HUES48 (cell line): ENCODE measurements around the gene FAM222A.

ENCODE experiments used
- H3K27ac ChIP-seq: one replicate; pipeline ENCODE4 v1.7.0; 2013; ENCODE audit warnings: low read depth, low read length, inconsistent platforms
- H3K27me3 ChIP-seq: 2 replicates; pipeline ENCODE4 v1.6.1; 2013; ENCODE audit warnings: mild to moderate bottlenecking, low read length; ENCODE audit not compliant: control insufficient read depth, insufficient read depth
- H3K36me3 ChIP-seq: 2 replicates; pipeline ENCODE4 v1.6.1; 2013; ENCODE audit warnings: low read length; ENCODE audit not compliant: control insufficient read depth, insufficient read depth
- H3K4me1 ChIP-seq: 2 replicates; pipeline ENCODE4 v1.6.1; 2013; ENCODE audit warnings: mild to moderate bottlenecking, low read length; ENCODE audit not compliant: control insufficient read depth, insufficient read depth
- H3K4me3 ChIP-seq: 2 replicates; pipeline ENCODE4 v1.5.1; 2013; ENCODE audit warnings: mild to moderate bottlenecking, low read depth, low read length
- H3K9ac ChIP-seq: 2 replicates; pipeline ENCODE4 v1.6.1; 2013; ENCODE audit warnings: mild to moderate bottlenecking, low read depth, low read length, moderate library complexity
- H3K9me3 ChIP-seq: 2 replicates; pipeline ENCODE4 v1.6.1; 2013; ENCODE audit warnings: low read length; ENCODE audit not compliant: control insufficient read depth, insufficient read depth

The FAM222A gene

GRCh38 chr12:109797905-109798669 is 84.5 kb downstream of the FAM222A start:
- no peaks in the 10 kb centered on the region for H3K27me3 ChIP-seq
- H3K4me1 ChIP-seq: no peaks in the 10 kb centered on the region
- no peak overlapping the region for H3K27ac ChIP-seq
- no peak overlapping the region for H3K4me3 ChIP-seq
- no peak overlapping the region for H3K9ac ChIP-seq
- H3K9me3 ChIP-seq: no peaks in the 10 kb centered on the region
- H3K36me3 ChIP-seq: no peaks in the 10 kb centered on the region

DNA sequence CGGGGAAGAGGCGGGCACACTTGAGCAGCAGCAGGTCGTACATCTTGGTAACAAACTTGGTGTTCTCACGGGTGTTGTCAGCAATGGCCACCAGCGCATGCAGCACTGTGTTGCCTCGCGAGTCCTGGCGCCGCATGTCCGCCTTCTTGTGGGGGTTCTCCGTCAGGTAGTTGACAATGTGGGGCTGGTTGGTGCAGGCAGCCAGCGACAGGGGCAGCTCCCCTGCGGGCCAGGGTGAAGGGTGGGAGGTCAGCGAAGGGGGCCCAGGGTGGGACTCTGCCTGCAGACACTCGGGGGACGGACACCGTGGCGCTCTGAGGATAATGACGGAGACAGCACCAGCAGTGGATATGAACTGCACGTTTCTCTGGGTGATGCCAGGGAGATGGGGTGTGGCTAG is 85.1 kb downstream of the FAM222A start:
- H3K4me3 ChIP-seq: no peak overlapping the region
- H3K27ac ChIP-seq: no peak overlapping the region
- H3K9ac ChIP-seq: no peak overlapping the region
- no peaks in the 10 kb centered on the region for H3K36me3 ChIP-seq
- H3K9me3 ChIP-seq: no peaks in the 10 kb centered on the region
- no peaks in the 10 kb centered on the region for H3K27me3 ChIP-seq
- H3K4me1 ChIP-seq: no peaks in the 10 kb centered on the region

DNA sequence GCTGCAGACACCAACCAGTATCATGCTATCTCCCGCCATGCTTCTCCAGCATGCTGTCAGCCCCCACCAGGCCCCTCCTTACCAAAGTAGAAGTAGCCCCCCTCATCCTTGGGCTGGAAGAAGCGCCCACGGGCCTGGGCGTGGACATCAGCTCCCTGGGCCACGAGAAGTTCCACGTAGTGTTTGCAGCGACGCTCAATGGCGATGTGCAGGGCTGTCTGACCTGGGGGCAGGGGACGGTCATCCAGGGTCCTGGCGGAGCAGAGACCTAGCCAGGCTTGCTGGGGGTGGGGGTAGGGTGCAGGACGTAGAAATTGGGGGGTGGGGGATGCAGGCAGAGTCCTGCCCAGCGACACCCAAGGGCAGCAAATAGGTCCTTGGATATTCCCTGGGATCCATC is 86.9 kb downstream of the FAM222A start:
- H3K36me3 ChIP-seq: no peaks in the 10 kb centered on the region
- no peaks in the 10 kb centered on the region for H3K27me3 ChIP-seq
- no peak overlapping the region for H3K4me3 ChIP-seq
- H3K27ac ChIP-seq: no peak overlapping the region
- H3K9me3 ChIP-seq: no peaks in the 10 kb centered on the region
- H3K9ac ChIP-seq: no peak overlapping the region
- no peaks in the 10 kb centered on the region for H3K4me1 ChIP-seq

DNA sequence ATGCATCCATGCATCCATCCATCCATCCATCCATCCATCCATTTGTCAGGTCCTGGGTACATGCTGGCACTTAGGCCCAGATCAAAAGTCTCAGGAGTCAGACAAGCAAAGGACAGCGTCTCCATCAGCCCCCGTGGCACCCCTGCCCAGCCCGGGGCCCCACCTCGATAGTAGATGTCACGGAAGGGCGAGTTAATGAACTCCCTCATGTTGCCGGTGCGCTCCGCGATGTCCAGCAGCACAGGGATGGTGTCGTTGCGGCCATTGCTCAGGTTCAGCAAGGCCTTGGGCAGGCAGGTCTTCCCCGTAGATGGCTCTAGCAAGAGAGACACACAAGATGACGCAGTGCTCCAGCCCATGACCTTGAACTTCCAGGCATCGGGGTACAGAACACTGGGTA is 89.2 kb downstream of the FAM222A start:
- H3K9me3 ChIP-seq: no peaks in the 10 kb centered on the region
- no peak overlapping the region for H3K27ac ChIP-seq
- no peaks in the 10 kb centered on the region for H3K27me3 ChIP-seq
- no peak overlapping the region for H3K4me3 ChIP-seq
- no peaks in the 10 kb centered on the region for H3K4me1 ChIP-seq
- H3K9ac ChIP-seq: no peak overlapping the region
- H3K36me3 ChIP-seq: no peaks in the 10 kb centered on the region

- Histone ChIP-seq H3K36me3 (no peaks in the 10 kb centered on the region), H3K27ac (no peak overlapping the region), H3K27me3 (no peaks in the 10 kb centered on the region), H3K9me3 (no peaks in the 10 kb centered on the region), H3K4me3 (no peak overlapping the region), H3K4me1 (no peaks in the 10 kb centered on the region), H3K9ac (no peak overlapping the region)
Measured at GRCh38 chr12:109803678-109804077, 90.1 kb downstream of the FAM222A start.

DNA sequence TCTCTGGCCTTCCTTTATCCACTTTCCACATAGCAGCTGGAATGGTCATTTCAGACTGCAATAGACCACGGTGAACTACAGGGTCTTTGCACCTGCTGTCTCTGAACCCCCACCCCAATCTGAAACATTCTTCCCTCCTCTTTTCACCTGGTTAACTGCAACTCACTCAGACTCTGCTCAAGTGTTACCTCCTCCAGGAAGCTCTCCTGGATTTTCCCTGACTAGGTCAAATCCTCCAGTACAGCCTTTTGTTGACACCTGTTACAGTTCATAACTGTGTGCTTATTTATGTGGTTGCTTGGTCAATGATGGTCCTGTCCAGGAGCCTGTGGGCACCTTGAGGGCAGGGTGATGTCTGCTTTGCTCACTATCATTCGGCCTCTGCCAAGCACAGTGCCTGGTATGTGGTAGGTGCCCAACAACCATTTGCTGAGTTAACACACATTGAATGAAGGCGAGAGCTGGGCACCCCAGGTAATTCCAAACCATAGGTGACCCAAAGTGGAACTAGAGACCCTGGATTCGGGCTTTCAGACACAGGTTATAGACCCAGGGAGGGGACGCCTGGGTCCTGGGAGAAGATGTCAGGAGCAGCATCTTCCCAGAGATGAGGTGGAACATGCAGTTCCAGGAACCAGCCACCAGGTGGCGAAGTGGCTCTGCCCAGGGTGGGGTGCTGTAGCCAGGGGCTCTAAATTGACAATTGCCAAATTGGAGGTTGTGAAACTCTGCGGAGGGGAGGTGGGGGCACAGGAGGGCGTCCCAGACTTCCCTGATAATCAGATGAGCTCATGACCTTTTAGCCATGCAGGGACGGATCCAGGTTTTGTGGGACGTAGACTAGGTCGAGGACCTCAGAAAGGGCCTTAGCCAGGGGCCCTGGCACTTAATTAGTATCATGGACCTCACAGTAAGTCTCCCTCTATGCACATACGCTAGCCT is 91.5 kb downstream of the FAM222A start:
- H3K36me3 ChIP-seq: no peaks in the 10 kb centered on the region
- H3K27me3 ChIP-seq: no peaks in the 10 kb centered on the region
- H3K9me3 ChIP-seq: no peaks in the 10 kb centered on the region
- H3K4me1 ChIP-seq: no peaks in the 10 kb centered on the region
- H3K9ac ChIP-seq: no peak overlapping the region
- H3K4me3 ChIP-seq: no peak overlapping the region
- H3K27ac ChIP-seq: no peak overlapping the region

GRCh38 chr12:109807954-109808643 is 94.5 kb downstream of the FAM222A start:
- Histone ChIP-seq H3K4me1 (no peaks in the 10 kb centered on the region), H3K9ac (no peak overlapping the region), H3K27ac (no peak overlapping the region), H3K27me3 (no peaks in the 10 kb centered on the region), H3K36me3 (no peaks in the 10 kb centered on the region), H3K9me3 (no peaks in the 10 kb centered on the region), H3K4me3 (no peak overlapping the region)

DNA sequence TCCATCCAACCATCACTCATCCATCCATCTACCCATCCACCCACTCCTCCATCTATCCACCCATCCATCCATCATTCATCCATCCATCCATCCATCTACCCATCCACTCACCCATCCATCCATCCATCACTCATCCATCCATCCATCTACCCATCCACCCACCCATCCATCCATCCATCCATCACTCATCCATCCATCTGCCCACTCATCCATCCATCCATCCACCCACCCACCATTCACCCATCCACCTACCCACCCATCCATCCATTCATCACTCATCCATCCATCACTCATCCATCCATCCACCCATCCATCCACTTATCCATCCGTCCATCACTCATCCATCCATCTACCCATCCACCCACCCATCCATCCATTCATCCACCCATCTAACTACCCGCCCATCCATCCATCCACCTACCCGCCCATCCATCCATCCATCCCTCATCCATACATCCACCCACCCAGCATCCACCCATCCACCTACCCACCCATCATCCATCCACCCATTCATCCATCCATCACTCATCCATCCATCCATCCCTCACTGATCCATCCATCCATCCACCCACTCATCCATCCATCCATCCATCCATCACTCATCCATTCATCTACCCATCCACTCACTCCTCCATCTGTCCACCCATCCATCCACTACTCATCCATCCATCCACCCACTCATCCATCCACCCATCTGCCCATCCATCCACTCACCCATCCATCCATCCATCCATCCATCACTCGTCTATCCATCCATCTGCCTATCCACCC is 95.4 kb downstream of the FAM222A start:
- Histone ChIP-seq H3K9me3 (no peaks in the 10 kb centered on the region), H3K9ac (no peak overlapping the region), H3K27ac (no peak overlapping the region), H3K4me3 (no peak overlapping the region), H3K4me1 (no peaks in the 10 kb centered on the region), H3K27me3 (no peaks in the 10 kb centered on the region), H3K36me3 (peaks cover 6% of the 10 kb centered on the region; the same call in 1 of the 2 replicates)

GRCh38 chr12:109810954-109811623 is 97.5 kb downstream of the FAM222A start:
- Histone ChIP-seq H3K27me3 (no peaks in the 10 kb centered on the region), H3K36me3 (peaks cover 7% of the 10 kb centered on the region; the same call in 1 of the 2 replicates), H3K9me3 (no peaks in the 10 kb centered on the region), H3K4me1 (no peaks in the 10 kb centered on the region), H3K9ac (no peak overlapping the region), H3K4me3 (no peak overlapping the region), H3K27ac (no peak overlapping the region)

DNA sequence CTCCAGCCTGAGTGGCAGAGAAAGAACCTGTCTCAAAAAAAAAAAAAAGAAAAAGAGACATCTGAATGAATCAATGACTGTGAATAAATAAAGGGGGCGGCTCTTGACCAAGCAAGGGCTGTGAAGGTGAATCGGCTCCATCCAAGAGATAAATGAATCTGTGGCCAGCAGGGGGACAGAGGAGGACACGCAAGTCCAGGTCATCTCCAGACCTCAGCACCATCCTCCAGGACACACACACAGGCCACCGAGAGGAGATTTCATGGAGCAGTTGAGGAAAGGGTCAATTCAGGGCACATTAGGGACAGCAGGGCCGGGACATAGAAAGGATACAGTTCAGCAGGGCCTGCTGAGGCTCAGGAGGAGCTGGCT is 98.0 kb downstream of the FAM222A start:
- H3K4me3 ChIP-seq: no peak overlapping the region
- H3K36me3 ChIP-seq: peaks cover 7% of the 10 kb centered on the region; the same call in 1 of the 2 replicates
- no peaks in the 10 kb centered on the region for H3K9me3 ChIP-seq
- no peaks in the 10 kb centered on the region for H3K4me1 ChIP-seq
- no peak overlapping the region for H3K27ac ChIP-seq
- no peak overlapping the region for H3K9ac ChIP-seq
- H3K27me3 ChIP-seq: no peaks in the 10 kb centered on the region
